ENCODE measurements around the gene HAGHL.

DNA sequence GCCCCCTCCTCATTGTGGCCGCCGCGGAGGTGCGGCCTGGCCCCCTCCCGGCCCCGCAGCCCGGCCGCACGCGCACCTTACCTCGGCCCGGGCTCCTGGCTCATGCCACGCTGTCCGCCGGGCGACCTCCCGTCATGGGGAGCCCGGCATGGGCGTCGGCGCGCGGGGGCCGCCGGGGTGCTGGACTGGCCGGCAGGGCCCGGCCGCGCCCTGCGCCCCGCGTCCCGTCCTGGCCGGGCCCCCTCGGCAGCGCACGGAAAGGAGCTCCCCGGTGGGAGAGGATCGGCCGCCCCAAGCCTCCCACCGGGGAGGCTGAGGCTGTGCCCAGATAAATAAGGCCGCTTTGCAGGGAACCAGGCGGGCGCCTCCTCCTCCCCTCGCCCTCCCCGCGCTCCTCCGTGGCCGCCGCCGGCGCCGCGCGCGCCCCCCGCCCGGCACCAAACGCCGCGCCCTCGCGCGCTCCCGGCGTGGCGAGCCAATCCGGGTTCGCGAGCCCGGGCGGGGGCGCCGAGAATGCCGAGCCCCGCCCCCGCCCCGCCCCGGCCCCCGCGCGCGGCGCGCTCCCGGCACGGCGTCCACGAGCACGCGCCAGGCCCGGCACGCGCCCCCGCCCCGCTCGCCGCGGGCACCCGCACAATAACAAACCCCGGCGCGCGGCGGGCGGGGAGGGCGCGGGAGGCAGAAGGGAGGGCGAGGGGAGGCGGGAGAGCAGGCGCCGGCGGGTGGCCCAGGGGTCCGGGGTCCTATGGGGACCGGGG is 21.3 kb upstream of the HAGHL start, which contains the start of gene FBXL16:
- TF ChIP-seq RAD21 (IDR thresholded peaks at IDR 0.05 in 1 of 2, conservative IDR thresholded peaks at IDR 0.05 in 1 of 2; ENCODE audit: low read depth in 2 of 2, low read length in 2 of 2) (no peak), CEBPB (IDR thresholded peaks at IDR 0.05; ENCODE audit: low read depth, low read length) (no peak), RXRA (IDR thresholded peaks at IDR 0.05; ENCODE audit: insufficient read depth, low read depth, low read length) (no peak), EZH2 (IDR thresholded peaks at IDR 0.05; ENCODE audit: low read depth, low read length, severe bottlenecking) (no peak), ZNF274 (IDR thresholded peaks at IDR 0.05; ENCODE audit: borderline replicate concordance, extremely low read depth, low read length) (no peak), GABPA (IDR thresholded peaks at IDR 0.05; ENCODE audit: borderline replicate concordance, insufficient read depth, low read length) (no peak), TEAD4 (IDR thresholded peaks at IDR 0.05; ENCODE audit: low read depth, low read length) (no peak), BRCA1 (IDR thresholded peaks at IDR 0.05; ENCODE audit: low read depth, low read length) (no peak), SIN3A (conservative IDR thresholded peaks at IDR 0.05 in 1 of 2, IDR thresholded peaks at IDR 0.05 in 1 of 2; ENCODE audit: low read depth in 1 of 2, low read length in 2 of 2) (peak in 1 of 2 experiments; percentile 12; a peak in 1 of 4 replicates)
- TF ChIP-seq, protein P1, sequence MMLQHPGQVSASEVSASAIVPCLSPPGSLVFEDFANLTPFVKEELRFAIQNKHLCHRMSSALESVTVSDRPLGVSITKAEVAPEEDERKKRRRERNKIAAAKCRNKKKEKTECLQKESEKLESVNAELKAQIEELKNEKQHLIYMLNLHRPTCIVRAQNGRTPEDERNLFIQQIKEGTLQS (IDR thresholded peaks at IDR 0.05; ENCODE audit: insufficient read depth, low read depth, low read length) = no peak
- TF ChIP-seq, protein P2, sequence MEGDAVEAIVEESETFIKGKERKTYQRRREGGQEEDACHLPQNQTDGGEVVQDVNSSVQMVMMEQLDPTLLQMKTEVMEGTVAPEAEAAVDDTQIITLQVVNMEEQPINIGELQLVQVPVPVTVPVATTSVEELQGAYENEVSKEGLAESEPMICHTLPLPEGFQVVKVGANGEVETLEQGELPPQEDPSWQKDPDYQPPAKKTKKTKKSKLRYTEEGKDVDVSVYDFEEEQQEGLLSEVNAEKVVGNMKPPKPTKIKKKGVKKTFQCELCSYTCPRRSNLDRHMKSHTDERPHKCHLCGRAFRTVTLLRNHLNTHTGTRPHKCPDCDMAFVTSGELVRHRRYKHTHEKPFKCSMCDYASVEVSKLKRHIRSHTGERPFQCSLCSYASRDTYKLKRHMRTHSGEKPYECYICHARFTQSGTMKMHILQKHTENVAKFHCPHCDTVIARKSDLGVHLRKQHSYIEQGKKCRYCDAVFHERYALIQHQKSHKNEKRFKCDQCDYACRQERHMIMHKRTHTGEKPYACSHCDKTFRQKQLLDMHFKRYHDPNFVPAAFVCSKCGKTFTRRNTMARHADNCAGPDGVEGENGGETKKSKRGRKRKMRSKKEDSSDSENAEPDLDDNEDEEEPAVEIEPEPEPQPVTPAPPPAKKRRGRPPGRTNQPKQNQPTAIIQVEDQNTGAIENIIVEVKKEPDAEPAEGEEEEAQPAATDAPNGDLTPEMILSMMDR (IDR thresholded peaks at IDR 0.05; ENCODE audit: control extremely low read depth in 1 of 3, insufficient read depth in 1 of 3, low read depth in 1 of 3, low read length in 3 of 3) = no peak

Measured in H1 (cell line).